Upper lobe of right lung (tissue), 1 donor: ENCODE measurements around the gene PRKN. TPM values are rescaled to one million over a fixed set of nuclear protein-coding genes. Genes with fewer than 3 reads are reported as not detected.
"Not testable (repeated sequence)": the region's sequence is repeated elsewhere in the genome, so short reads cannot be mapped to it uniquely, and the experiment has no call there.

Experiments used
- ATAC-seq: fragments of 200-7000 bp; cut with Tn5 transposase; one replicate; pipeline ENCODE4 v1.9.1; 2020; ENCODE audit warnings: mild to moderate bottlenecking, moderate library complexity
- DNase-seq: peaks from one replicate; pipeline ENCODE4 v3.0.0-alpha.2; 2020
- H3K27ac ChIP-seq: fragments of 200-600 bp; one replicate; pipeline ENCODE4 v1.8.0; 2022
- H3K27me3 ChIP-seq: fragments of 200-600 bp; one replicate; pipeline ENCODE4 v1.8.0; 2022; ENCODE audit warnings: mild to moderate bottlenecking
- H3K36me3 ChIP-seq: fragments of 200-600 bp; one replicate; pipeline ENCODE4 v1.8.0; 2022
- H3K4me1 ChIP-seq: fragments of 200-600 bp; one replicate; pipeline ENCODE4 v1.8.0; 2022
- H3K4me3 ChIP-seq: fragments of 200-600 bp; one replicate; pipeline ENCODE4 v1.8.0; 2022; ENCODE audit warnings: mild to moderate bottlenecking
- H3K9me3 ChIP-seq: fragments of 200-600 bp; one replicate; pipeline ENCODE4 v1.8.0; 2022
- intact Hi-C: fragments of 100-400 bp; cut with DNase I; formaldehyde crosslinking; loops from one replicate; pipeline ENCODE4 v1.11.0; 2022
- total RNA-seq: library from RNA; stranded (reverse); fragmentation: NEBNext Ultra II Directional; extraction: Animal tissue kit (Norgen Biotek cat#: 25700); gene quantifications from one replicate; pipeline ENCODE4 v1.2.1, GENCODE V29; 2021
- TF ChIP-seq, protein P1 (sequence below): fragments of 200-600 bp; IDR thresholded peaks from one replicate; pipeline ENCODE4 v1.8.0; 2022; ENCODE audit warnings: antibody characterized with exemption
- donor health status: DM: no; HTN: yes; CAD: no; lungs with severe emphysema.

PRKN gene
- total RNA-seq, 1 donor from 2014 or later: 2.7 TPM

DNA sequence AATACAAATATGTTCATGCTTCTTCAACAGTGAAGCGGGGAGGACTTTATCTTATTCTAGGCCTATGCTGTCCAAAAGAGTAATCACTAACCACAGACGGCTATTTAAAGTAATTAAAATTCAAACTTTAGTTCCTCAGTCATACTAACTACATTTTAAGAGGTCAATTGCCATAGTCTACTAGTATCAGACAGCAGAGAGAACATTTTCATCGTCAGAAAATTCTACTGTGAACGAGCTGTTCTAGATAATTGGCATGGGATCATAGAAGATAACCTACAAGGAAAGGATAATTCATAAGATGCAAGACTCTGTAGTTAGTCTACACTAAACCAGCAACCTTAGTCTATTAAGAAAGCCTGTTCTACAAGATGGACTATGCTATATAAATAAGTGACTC lies 44.4 kb downstream of the PRKN start:
- DNase-seq: no peak
- intact Hi-C loops: no loop called here

DNA sequence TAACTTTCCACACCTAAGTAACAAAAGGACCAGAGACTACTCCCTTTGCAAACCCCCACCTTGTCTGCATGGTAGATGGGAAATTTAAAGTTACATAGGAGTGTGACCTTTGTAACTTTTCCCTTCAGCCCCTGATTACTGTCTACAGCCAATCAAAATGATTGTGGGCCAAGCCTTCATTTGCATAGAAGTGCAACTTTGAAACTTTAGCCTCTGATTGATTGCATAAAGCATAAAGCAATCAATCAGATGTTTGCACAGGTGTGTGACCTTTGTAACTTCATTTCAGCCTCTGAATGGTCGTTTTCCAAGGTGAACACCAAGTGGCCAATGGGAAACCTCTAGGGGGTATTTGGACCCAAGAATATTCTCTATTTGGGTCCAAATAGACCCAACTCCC lies 46.1 kb downstream of the PRKN start:
- DNase-seq (no peak), ATAC-seq (no peak)
- intact Hi-C loops: no loop called here
- Histone ChIP-seq H3K27me3 (no peaks in the 10 kb centered on the region), H3K9me3 (no peaks in the 10 kb centered on the region), H3K4me3 (no peak overlapping the region), H3K4me1 (no peaks in the 10 kb centered on the region), H3K36me3 (no peaks in the 10 kb centered on the region), H3K27ac (no peak overlapping the region)
- TF ChIP-seq, protein P1, sequence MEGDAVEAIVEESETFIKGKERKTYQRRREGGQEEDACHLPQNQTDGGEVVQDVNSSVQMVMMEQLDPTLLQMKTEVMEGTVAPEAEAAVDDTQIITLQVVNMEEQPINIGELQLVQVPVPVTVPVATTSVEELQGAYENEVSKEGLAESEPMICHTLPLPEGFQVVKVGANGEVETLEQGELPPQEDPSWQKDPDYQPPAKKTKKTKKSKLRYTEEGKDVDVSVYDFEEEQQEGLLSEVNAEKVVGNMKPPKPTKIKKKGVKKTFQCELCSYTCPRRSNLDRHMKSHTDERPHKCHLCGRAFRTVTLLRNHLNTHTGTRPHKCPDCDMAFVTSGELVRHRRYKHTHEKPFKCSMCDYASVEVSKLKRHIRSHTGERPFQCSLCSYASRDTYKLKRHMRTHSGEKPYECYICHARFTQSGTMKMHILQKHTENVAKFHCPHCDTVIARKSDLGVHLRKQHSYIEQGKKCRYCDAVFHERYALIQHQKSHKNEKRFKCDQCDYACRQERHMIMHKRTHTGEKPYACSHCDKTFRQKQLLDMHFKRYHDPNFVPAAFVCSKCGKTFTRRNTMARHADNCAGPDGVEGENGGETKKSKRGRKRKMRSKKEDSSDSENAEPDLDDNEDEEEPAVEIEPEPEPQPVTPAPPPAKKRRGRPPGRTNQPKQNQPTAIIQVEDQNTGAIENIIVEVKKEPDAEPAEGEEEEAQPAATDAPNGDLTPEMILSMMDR: no peak

More for the DNA sequence above, 44.4 kb downstream of the PRKN start:
- TF ChIP-seq, protein P1: no peak
- H3K9me3 ChIP-seq: no peaks in the 10 kb centered on the region
- H3K4me3 ChIP-seq: no peak overlapping the region
- ATAC-seq: no peak
- H3K27ac ChIP-seq: no peak overlapping the region
- no peaks in the 10 kb centered on the region for H3K36me3 ChIP-seq
- H3K4me1 ChIP-seq: no peaks in the 10 kb centered on the region
- H3K27me3 ChIP-seq: no peaks in the 10 kb centered on the region

DNA sequence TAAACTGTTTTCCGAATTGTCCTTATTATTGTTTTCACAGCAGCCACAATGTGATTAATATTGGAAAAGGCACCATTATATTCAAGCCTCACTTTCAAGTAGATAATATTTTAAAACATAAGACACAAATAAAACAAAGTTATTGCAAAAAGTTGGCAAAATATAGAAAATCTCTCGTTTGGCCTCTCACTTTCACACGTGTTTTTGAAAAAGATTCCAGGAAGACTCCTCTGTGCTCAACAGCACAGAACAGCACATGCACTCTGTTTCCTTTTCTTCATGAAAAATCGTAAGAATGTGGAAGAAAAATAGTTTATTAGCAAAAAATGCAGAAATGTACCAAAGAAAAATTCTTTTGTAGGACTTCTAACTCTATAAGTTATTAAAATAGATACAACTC lies 46.7 kb downstream of the PRKN start:
- DNase-seq (no peak), ATAC-seq (no peak)
- Histone ChIP-seq H3K4me3 (no peak overlapping the region), H3K4me1 (no peaks in the 10 kb centered on the region), H3K27me3 (no peaks in the 10 kb centered on the region), H3K36me3 (no peaks in the 10 kb centered on the region), H3K9me3 (no peaks in the 10 kb centered on the region), H3K27ac (no peak overlapping the region)
- intact Hi-C loops: no loop called here
- TF ChIP-seq, protein P1: no peak

DNA sequence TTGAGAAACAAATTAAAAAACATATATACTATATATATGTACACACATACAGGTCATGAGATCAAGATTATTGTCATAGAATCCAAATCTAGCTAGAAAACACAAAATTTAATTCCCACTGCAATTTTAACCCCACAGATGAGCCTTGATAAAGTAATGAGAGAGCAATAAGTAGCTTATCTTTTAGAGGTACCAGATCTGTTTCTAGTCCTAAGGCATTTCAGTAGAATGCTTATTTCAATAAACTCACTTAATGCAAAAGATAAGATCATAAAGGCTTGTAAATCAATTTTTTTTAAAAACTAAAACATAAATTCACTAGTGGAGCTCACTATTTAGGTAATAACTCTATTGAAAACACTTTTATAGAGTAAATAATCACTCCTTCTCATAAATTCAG lies 47.2 kb downstream of the PRKN start:
- Histone ChIP-seq H3K27ac (no peak overlapping the region), H3K27me3 (no peaks in the 10 kb centered on the region), H3K36me3 (no peaks in the 10 kb centered on the region), H3K9me3 (no peaks in the 10 kb centered on the region), H3K4me3 (no peak overlapping the region), H3K4me1 (no peaks in the 10 kb centered on the region)
- no peak for ATAC-seq
- intact Hi-C loops: no loop called here
- DNase-seq: no peak
- TF ChIP-seq, protein P1: no peak

DNA sequence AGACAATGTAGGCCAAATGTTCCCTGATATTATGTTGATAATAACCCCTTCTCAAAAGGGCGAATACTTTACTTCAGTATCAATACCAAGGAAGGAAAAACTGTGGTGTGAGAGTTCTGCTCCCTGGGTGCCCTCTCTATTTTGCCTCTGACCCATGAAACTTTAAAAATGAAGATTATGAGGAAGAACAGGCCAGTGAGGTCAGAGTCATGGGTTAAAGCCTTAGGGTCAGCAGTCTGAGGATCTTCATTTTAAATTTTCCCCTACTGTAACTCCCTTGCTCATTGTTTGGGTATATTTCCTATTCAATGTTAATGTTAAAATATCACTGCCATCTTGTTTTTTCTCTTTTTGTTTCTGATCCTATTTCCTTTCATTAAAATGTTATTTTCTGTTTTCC lies 47.9 kb downstream of the PRKN start:
- H3K4me1 ChIP-seq: no peaks in the 10 kb centered on the region
- H3K27me3 ChIP-seq: no peaks in the 10 kb centered on the region
- H3K36me3 ChIP-seq: no peaks in the 10 kb centered on the region
- no peak overlapping the region for H3K4me3 ChIP-seq
- H3K27ac ChIP-seq: no peak overlapping the region
- ATAC-seq: no peak
- TF ChIP-seq, protein P1: no peak
- H3K9me3 ChIP-seq: no peaks in the 10 kb centered on the region
- no peak for DNase-seq
- intact Hi-C loops: no loop called here

DNA sequence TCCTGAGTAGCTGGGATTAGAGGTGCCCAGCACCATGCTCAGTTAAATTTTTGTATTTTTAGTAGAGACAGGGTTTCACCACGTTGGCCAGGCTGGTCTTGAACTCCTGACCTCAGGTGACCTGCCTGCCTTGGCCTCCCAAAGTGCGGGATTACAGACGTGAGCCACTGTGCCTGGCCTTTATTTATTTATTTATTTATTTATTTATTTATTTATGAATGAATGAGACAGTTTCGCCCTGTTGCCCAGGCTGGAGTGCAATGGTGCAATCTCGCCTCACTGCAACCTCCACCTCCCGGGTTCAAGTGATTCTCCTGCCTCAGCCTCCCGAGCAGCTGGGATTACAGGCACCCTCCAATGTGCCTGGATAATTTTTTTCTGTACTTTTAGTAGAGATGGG lies 48.7 kb downstream of the PRKN start:
- DNase-seq: not testable (repeated sequence)

More for the DNA sequence above, 48.7 kb downstream of the PRKN start:
- H3K4me3 ChIP-seq, H3K36me3 ChIP-seq, H3K4me1 ChIP-seq, H3K27me3 ChIP-seq, intact Hi-C loops, H3K27ac ChIP-seq, H3K9me3 ChIP-seq, ATAC-seq: not testable (repeated sequence)
